HCT116 (cell line): ENCODE results near the gene RNF144B. TPM values are rescaled to one million over a fixed set of nuclear protein-coding genes. Genes with fewer than 3 reads are reported as not detected.

Experiments used
- ATAC-seq: fragments of 200-7000 bp; cut with Tn5 transposase; 2 replicates; pipeline ENCODE4 v1.9.1; 2020; ENCODE audit warnings: mild to moderate bottlenecking, moderate library complexity
- BruUV-seq: library from RNA; stranded (reverse); fragments of 400-500 nt; replicated peaks from 2 replicates; lab custom pipeline; 2021; lab: Mats Ljungman, UMichigan
- CTCF ChIA-PET: fragments of 300-600 bp; sonication (Branson Sonifier 250); formaldehyde crosslinking; loops from one replicate; lab custom pipeline; 2021; ENCODE audit warnings: antibody characterized with exemption; lab: Charles Lee
- POLR2A ChIA-PET: fragments of 300-600, 350-600 bp; sonication (Branson Sonifier 250); formaldehyde crosslinking; loops from one replicate; lab custom pipeline; 2021; ENCODE audit warnings: antibody characterized with exemption; lab: Charles Lee
- RAD21 ChIA-PET, 2 experiments: fragments of 300-600 bp; sonication (Branson Sonifier 250); formaldehyde crosslinking; loops; one replicate each; lab custom pipeline; 2023; ENCODE audit warnings: low total read pairs in 2 of 2; ENCODE audit not compliant: uncharacterized antibody in 2 of 2, unreplicated experiment in 2 of 2, low non-redundant PET in 1 of 2; lab: Charles Lee
- DNase-seq: peaks from one replicate; pipeline ENCODE4 v3.0.0-alpha.2; 2010; ENCODE audit warnings: low read depth, low spot score
- H2AFZ ChIP-seq: fragments of 200-600 bp; shearing (Covaris generic), sonication (generic); 2 replicates; pipeline ENCODE4 v1.6.1; 2017; ENCODE audit warnings: low read depth, mixed run types, mixed read lengths, antibody characterized with exemption, low read length; ENCODE audit not compliant: poor library complexity, severe bottlenecking
- H3K27ac ChIP-seq: 2 replicates; pipeline ENCODE4 v1.5.1; 2012; ENCODE audit warnings: low read depth, low read length
- H3K27me3 ChIP-seq: fragments of 200-600 bp; sonication (generic); 2 replicates; pipeline ENCODE4 v1.6.1; 2016; ENCODE audit warnings: mixed run types, low read length, mixed read lengths; ENCODE audit not compliant: insufficient read depth
- H3K36me3 ChIP-seq, 2 experiments: fragments of 200-500 bp in 1 of 2; fragments of 200-600 bp in 1 of 2; sonication (Bioruptor generic) in 1 of 2; sonication (generic) in 1 of 2; 2 replicates each; pipeline versions ENCODE4 v1.5.1 to v1.6.1; 2014 to 2016; ENCODE audit warnings: low read length in 2 of 2, inconsistent platforms in 1 of 2, mixed read lengths in 1 of 2, mixed run types in 1 of 2; ENCODE audit not compliant: insufficient read depth in 2 of 2, control insufficient read depth in 1 of 2
- H3K4me1 ChIP-seq, 2 experiments: fragments of 200-600 bp in 1 of 2; sonication (generic) in 1 of 2; 2 replicates each; pipeline versions ENCODE4 v1.5.1 to v1.6.1; 2012 to 2017; ENCODE audit warnings: low read length in 2 of 2, inconsistent platforms in 1 of 2, mild to moderate bottlenecking in 1 of 2, mixed read lengths in 1 of 2, mixed run types in 1 of 2, moderate library complexity in 1 of 2; ENCODE audit not compliant: insufficient read depth in 2 of 2, control insufficient read depth in 1 of 2
- H3K4me2 ChIP-seq: fragments of 200-600 bp; sonication (generic); 2 replicates; pipeline ENCODE4 v1.6.1; 2017; ENCODE audit warnings: mixed run types, low read length, mixed read lengths
- H3K4me3 ChIP-seq, 2 experiments: fragments of 200-600 bp in 1 of 2; sonication (generic) in 1 of 2; replicated peaks in 1 of 2; 2 replicates each; pipeline ENCODE4 v1.5.1; 2011 to 2016; ENCODE audit warnings: low read length in 2 of 2, control low read depth in 1 of 2, low read depth in 1 of 2, mild to moderate bottlenecking in 1 of 2, mixed read lengths in 1 of 2, mixed run types in 1 of 2
- H3K79me2 ChIP-seq: fragments of 200-600 bp; sonication (generic); 2 replicates; pipeline ENCODE4 v1.6.1; 2017; ENCODE audit warnings: mild to moderate bottlenecking, mixed run types, low read length, moderate library complexity, mixed read lengths; ENCODE audit not compliant: insufficient read depth
- H3K9ac ChIP-seq: fragments of 200-600 bp; sonication (generic); 2 replicates; pipeline ENCODE4 v1.6.1; 2016; ENCODE audit warnings: low read length, mixed read lengths
- H3K9me2 ChIP-seq: fragments of 200-600 bp; sonication (generic), shearing (Covaris generic); 2 replicates; pipeline ENCODE4 v1.6.1; 2017; ENCODE audit warnings: mixed run types, mild to moderate bottlenecking, moderate library complexity; ENCODE audit not compliant: insufficient read depth
- H3K9me3 ChIP-seq, 2 experiments: fragments of 200-500 bp in 1 of 2; fragments of 200-600 bp in 1 of 2; sonication (Bioruptor generic) in 1 of 2; sonication (generic) in 1 of 2; 2 replicates each; pipeline ENCODE4 v1.6.1; 2014 to 2017; ENCODE audit warnings: low read length in 2 of 2, mixed read lengths in 2 of 2, inconsistent platforms in 1 of 2, low read depth in 1 of 2, mild to moderate bottlenecking in 1 of 2, mixed run types in 1 of 2, moderate library complexity in 1 of 2; ENCODE audit not compliant: control insufficient read depth in 1 of 2, insufficient read depth in 1 of 2
- H4K20me1 ChIP-seq: fragments of 200-600 bp; sonication (generic), shearing (Covaris generic); 2 replicates; pipeline ENCODE4 v1.6.1; 2017; ENCODE audit warnings: mixed run types, mild to moderate bottlenecking, moderate library complexity; ENCODE audit not compliant: insufficient read depth
- ATF3 ChIP-seq: IDR thresholded peaks from 2 replicates; pipeline ENCODE4 v1.6.1; 2012
- CBX3 ChIP-seq: IDR thresholded peaks from 2 replicates; pipeline ENCODE4 v1.6.1; 2012; ENCODE audit warnings: low read depth
- CTCF ChIP-seq, 3 experiments: fragments of 200-600 bp in 1 of 3; sonication (generic) in 1 of 3; IDR thresholded peaks in 2 of 3; conservative IDR thresholded peaks in 1 of 3; 2 replicates each; pipeline ENCODE4 v1.5.1; 2012 to 2017; ENCODE audit warnings: low read depth in 2 of 3, low read length in 2 of 3, antibody characterized with exemption in 1 of 3, borderline replicate concordance in 1 of 3, control low read depth in 1 of 3, mild to moderate bottlenecking in 1 of 3, mixed read lengths in 1 of 3, mixed run types in 1 of 3, moderate library complexity in 1 of 3; ENCODE audit not compliant: insufficient read depth in 1 of 3
- EGR1 ChIP-seq: IDR thresholded peaks from 2 replicates; pipeline ENCODE4 v1.6.1; 2012; ENCODE audit warnings: low read depth
- ELF1 ChIP-seq: IDR thresholded peaks from 2 replicates; pipeline ENCODE4 v1.6.1; 2012; ENCODE audit warnings: low read depth, borderline replicate concordance
- EZH2phosphoT487 ChIP-seq: fragments of 200-600 bp; IDR thresholded peaks from 2 replicates; pipeline ENCODE4 v1.6.1; 2018; ENCODE audit warnings: antibody characterized with exemption, borderline replicate concordance
- JUND ChIP-seq: IDR thresholded peaks from 2 replicates; pipeline ENCODE4 v1.6.1; 2012
- MAX ChIP-seq: IDR thresholded peaks from 2 replicates; pipeline ENCODE4 v1.6.1; 2012
- POLR2AphosphoS5 ChIP-seq: IDR thresholded peaks from 2 replicates; pipeline ENCODE4 v1.6.1; 2011; ENCODE audit warnings: mild to moderate bottlenecking, low read depth, low read length, moderate library complexity
- SP1 ChIP-seq: IDR thresholded peaks from 2 replicates; pipeline ENCODE4 v1.6.1; 2012; ENCODE audit warnings: low read depth
- SRF ChIP-seq: IDR thresholded peaks from 2 replicates; pipeline ENCODE4 v1.6.1; 2012; ENCODE audit warnings: low read depth
- TCF7L2 ChIP-seq: IDR thresholded peaks from 2 replicates; pipeline ENCODE4 v1.7.0; 2011; ENCODE audit warnings: borderline replicate concordance, inconsistent platforms; ENCODE audit not compliant: insufficient read depth, insufficient read length; ENCODE audit errors: extremely low read depth
- YY1 ChIP-seq: IDR thresholded peaks from 2 replicates; pipeline ENCODE4 v1.6.1; 2011; ENCODE audit warnings: low read length, low read depth, moderate library complexity, mild to moderate bottlenecking; ENCODE audit not compliant: insufficient replicate concordance; ENCODE audit errors: extremely low read depth
- ZBTB33 ChIP-seq: IDR thresholded peaks from 2 replicates; pipeline ENCODE4 v1.6.1; 2011; ENCODE audit warnings: mild to moderate bottlenecking, low read length, moderate library complexity; ENCODE audit not compliant: insufficient replicate concordance; ENCODE audit errors: extremely low read depth
- ZFX ChIP-seq: fragments of 450-650 bp; IDR thresholded peaks from 2 replicates; pipeline ENCODE4 v1.6.1; 2017
- ZNF274 ChIP-seq: fragments of 200-500 bp; sonication (Bioruptor generic); IDR thresholded peaks from 2 replicates; pipeline ENCODE4 v1.6.1; 2014; ENCODE audit warnings: mild to moderate bottlenecking, low read depth, low read length, inconsistent platforms
- intact Hi-C: fragments of 100-400 bp; cut with micrococcal nuclease; formaldehyde crosslinking; loops from 2 replicates; pipeline ENCODE4 v1.10.0; 2022
- total RNA-seq: library from RNA; stranded (reverse); gene quantifications from one replicate; pipeline ENCODE4 v1.2.1, GENCODE V29; 2021; ENCODE audit not compliant: unreplicated experiment

The RNF144B gene
- total RNA-seq, 1 experiment from 2014 or later = 2.1 TPM

- H3K36me3 ChIP-seq = no peaks in the 10 kb centered on the region
- no peaks in the 10 kb centered on the region for H3K79me2 ChIP-seq
- no peak overlapping the region for H3K27ac ChIP-seq
- H3K4me2 ChIP-seq = no peak overlapping the region
- H3K27me3 ChIP-seq = no peaks in the 10 kb centered on the region
- no peaks in the 10 kb centered on the region for H4K20me1 ChIP-seq
- intact Hi-C loops = no loop called here
- no peak for TF ChIP-seq JUND
- TF ChIP-seq SRF = no peak
- TF ChIP-seq ELF1 = no peak
- no peak for TF ChIP-seq SP1
- TF ChIP-seq MAX = no peak
- no peak for TF ChIP-seq TCF7L2
- TF ChIP-seq ZFX = no peak
- TF ChIP-seq ATF3 = no peak
- TF ChIP-seq EGR1 = no peak
- H3K4me1 ChIP-seq = no peaks in the 10 kb centered on the region
- no TSS peak for BruUV-seq
- H3K9me2 ChIP-seq = no peaks in the 10 kb centered on the region
- no peak overlapping the region for H3K4me3 ChIP-seq
- ChIA-PET RAD21 (no interaction called here), POLR2A (no interaction called here), CTCF (no interaction called here)
- H3K9me3 ChIP-seq = no peaks in the 10 kb centered on the region
- H3K9ac ChIP-seq = no peak overlapping the region
- no peak for ATAC-seq
- no peak for DNase-seq
- H2AFZ ChIP-seq = no peak overlapping the region
Measured at GRCh38 chr6:18495236-18495635, 108.1 kb downstream of the RNF144B start.

- H3K27me3 ChIP-seq = no peaks in the 10 kb centered on the region
- H3K36me3 ChIP-seq = no peaks in the 10 kb centered on the region
- intact Hi-C loops = no loop called here
- H3K79me2 ChIP-seq = no peaks in the 10 kb centered on the region
- H3K9me3 ChIP-seq = no peaks in the 10 kb centered on the region
- no peak overlapping the region for H3K27ac ChIP-seq
- no peak overlapping the region for H3K4me2 ChIP-seq
- DNase-seq (no peak), ATAC-seq (no peak)
- BruUV-seq = no TSS peak
- H2AFZ ChIP-seq = no peak overlapping the region
- no peaks in the 10 kb centered on the region for H4K20me1 ChIP-seq
- ChIA-PET POLR2A (no interaction called here), CTCF (no interaction called here), RAD21 (no interaction called here)
- no peak overlapping the region for H3K4me3 ChIP-seq
- H3K4me1 ChIP-seq = no peaks in the 10 kb centered on the region
- no peak overlapping the region for H3K9ac ChIP-seq
- no peaks in the 10 kb centered on the region for H3K9me2 ChIP-seq
- TF ChIP-seq ZBTB33 = no peak
- TF ChIP-seq YY1 = no peak
- TF ChIP-seq POLR2AphosphoS5 = no peak
- no peak for TF ChIP-seq CBX3
- no peak for TF ChIP-seq ZNF274
- no peak for TF ChIP-seq EZH2phosphoT487
- no peak for TF ChIP-seq TCF7L2
- TF ChIP-seq JUND = no peak
- TF ChIP-seq CTCF (IDR thresholded peaks at IDR 0.05 in 2 of 3, conservative IDR thresholded peaks at IDR 0.05 in 1 of 3; ENCODE audit: borderline replicate concordance in 1 of 3, insufficient read depth in 1 of 3, low read depth in 2 of 3, low read length in 2 of 3) = no peak
- no peak for TF ChIP-seq ELF1
Measured at GRCh38 chr6:18496462-18496861, 109.3 kb downstream of the RNF144B start.
